ENCODE data around the gene GRIK5.

GRIK5 gene

DNA sequence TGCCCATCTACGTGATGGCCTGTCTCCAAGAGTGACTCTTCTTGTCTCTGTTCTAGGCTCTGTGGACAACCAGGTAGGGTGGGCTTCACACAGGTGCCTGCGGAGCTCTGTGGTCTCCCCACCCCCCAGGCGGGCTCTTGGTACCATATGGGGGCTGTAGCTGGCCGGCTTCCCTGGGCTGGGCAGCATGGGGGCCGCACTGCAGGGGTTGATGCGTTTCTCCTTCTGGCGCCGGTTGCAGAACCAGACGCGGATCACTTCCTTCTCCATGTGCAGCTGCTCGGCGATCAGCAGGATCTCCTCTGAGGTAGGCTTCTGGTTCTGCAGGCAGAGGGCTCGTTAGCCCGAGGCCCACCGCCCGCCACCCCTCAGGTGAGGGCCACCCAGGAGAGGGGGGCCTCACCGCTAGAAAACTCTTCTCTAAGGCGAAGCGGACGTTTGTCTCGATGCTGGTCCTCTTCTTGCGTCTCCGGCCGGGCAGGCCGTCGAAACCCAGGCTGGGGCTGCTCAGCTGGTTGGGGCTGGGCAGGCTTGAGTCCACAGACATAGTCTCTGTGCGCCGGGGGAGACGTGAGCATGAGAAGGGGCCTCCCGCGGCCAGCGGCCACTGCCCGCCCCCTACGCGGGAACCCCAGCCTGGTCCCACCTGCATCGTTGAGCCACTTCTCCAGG is 25.3 kb upstream of the GRIK5 start:
- no peaks in the 10 kb centered on the region for H3K36me3 ChIP-seq
- TF ChIP-seq, protein P1, sequence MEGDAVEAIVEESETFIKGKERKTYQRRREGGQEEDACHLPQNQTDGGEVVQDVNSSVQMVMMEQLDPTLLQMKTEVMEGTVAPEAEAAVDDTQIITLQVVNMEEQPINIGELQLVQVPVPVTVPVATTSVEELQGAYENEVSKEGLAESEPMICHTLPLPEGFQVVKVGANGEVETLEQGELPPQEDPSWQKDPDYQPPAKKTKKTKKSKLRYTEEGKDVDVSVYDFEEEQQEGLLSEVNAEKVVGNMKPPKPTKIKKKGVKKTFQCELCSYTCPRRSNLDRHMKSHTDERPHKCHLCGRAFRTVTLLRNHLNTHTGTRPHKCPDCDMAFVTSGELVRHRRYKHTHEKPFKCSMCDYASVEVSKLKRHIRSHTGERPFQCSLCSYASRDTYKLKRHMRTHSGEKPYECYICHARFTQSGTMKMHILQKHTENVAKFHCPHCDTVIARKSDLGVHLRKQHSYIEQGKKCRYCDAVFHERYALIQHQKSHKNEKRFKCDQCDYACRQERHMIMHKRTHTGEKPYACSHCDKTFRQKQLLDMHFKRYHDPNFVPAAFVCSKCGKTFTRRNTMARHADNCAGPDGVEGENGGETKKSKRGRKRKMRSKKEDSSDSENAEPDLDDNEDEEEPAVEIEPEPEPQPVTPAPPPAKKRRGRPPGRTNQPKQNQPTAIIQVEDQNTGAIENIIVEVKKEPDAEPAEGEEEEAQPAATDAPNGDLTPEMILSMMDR (IDR thresholded peaks at IDR 0.05), result no peak
- no peak overlapping the region for H3K4me3 ChIP-seq (ENCODE audit: low read depth in 1 of 2, low read length in 1 of 2)
- H3K4me1 ChIP-seq (ENCODE audit: control insufficient read depth in 1 of 2, insufficient read depth in 1 of 2, low read depth in 1 of 2, low read length in 1 of 2), result no peaks in the 10 kb centered on the region
- no peak overlapping the region for H3K27ac ChIP-seq
- H3K9me3 ChIP-seq, result no peaks in the 10 kb centered on the region
- H3K27me3 ChIP-seq, result no peaks in the 10 kb centered on the region

DNA sequence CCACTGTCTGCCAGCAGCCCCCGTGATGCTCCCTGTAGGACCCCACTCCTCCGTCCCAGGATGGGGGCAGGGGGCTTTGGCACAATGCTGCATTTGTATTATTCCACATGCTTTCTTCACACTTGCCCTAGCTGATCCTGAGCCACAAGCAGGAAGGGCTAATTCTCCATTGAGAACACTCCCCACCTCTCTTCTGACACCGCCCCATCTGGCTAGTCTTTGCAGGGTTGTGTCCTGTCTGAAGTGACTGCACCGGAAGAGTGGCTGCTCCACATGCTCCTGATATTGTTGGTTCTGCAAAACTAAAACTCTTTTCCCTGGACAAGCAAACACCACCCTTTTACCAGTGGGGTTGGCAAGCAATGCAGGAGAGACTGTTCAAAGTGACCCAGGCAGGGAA is 23.9 kb upstream of the GRIK5 start:
- Histone ChIP-seq H3K4me3 (ENCODE audit: low read depth in 1 of 2, low read length in 1 of 2) (no peak overlapping the region), H3K4me1 (ENCODE audit: control insufficient read depth in 1 of 2, insufficient read depth in 1 of 2, low read depth in 1 of 2, low read length in 1 of 2) (no peaks in the 10 kb centered on the region), H3K36me3 (no peaks in the 10 kb centered on the region), H3K9me3 (no peaks in the 10 kb centered on the region), H3K27me3 (no peaks in the 10 kb centered on the region), H3K27ac (no peak overlapping the region)
- TF ChIP-seq, protein P1 (IDR thresholded peaks at IDR 0.05), result no peak

DNA sequence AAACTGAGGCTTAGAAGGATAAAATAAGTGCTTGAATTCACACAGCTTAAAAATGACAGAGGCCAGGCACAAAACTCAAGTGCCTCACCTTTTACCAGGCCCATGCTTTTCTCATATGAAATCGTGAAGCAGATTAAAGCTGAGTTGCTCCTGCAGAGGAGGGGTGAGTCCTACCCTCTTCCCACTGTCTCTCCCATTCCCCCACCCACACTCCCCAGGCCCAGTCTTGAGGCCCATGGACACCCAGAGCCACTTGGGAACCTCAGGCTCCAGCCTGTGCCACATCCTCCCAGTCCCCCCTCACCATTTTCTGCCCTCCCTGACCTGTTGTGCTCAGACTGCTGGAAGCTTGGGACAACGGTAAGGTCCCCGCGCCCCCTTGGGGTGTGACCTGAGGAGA is 23.5 kb upstream of the GRIK5 start:
- TF ChIP-seq, protein P1 (IDR thresholded peaks at IDR 0.05), result no peak
- no peak overlapping the region for H3K4me3 ChIP-seq (ENCODE audit: low read depth in 1 of 2, low read length in 1 of 2)
- H3K27me3 ChIP-seq, result no peaks in the 10 kb centered on the region
- H3K27ac ChIP-seq, result no peak overlapping the region
- no peaks in the 10 kb centered on the region for H3K9me3 ChIP-seq
- H3K4me1 ChIP-seq (ENCODE audit: control insufficient read depth in 1 of 2, insufficient read depth in 1 of 2, low read depth in 1 of 2, low read length in 1 of 2), result no peaks in the 10 kb centered on the region
- no peaks in the 10 kb centered on the region for H3K36me3 ChIP-seq

GRCh38 chr19:42092350-42092749 is 22.3 kb upstream of the GRIK5 start:
- H3K9me3 ChIP-seq, result no peaks in the 10 kb centered on the region
- no peaks in the 10 kb centered on the region for H3K36me3 ChIP-seq
- no peak overlapping the region for H3K4me3 ChIP-seq (ENCODE audit: low read depth in 1 of 2, low read length in 1 of 2)
- H3K27me3 ChIP-seq, result no peaks in the 10 kb centered on the region
- H3K4me1 ChIP-seq (ENCODE audit: control insufficient read depth in 1 of 2, insufficient read depth in 1 of 2, low read depth in 1 of 2, low read length in 1 of 2), result no peaks in the 10 kb centered on the region
- TF ChIP-seq, protein P1 (IDR thresholded peaks at IDR 0.05), result no peak
- no peak overlapping the region for H3K27ac ChIP-seq

GRCh38 chr19:42091742-42092141 is 21.7 kb upstream of the GRIK5 start:
- Histone ChIP-seq H3K9me3 (no peaks in the 10 kb centered on the region), H3K36me3 (no peaks in the 10 kb centered on the region), H3K4me1 (ENCODE audit: control insufficient read depth in 1 of 2, insufficient read depth in 1 of 2, low read depth in 1 of 2, low read length in 1 of 2) (no peaks in the 10 kb centered on the region), H3K27me3 (no peaks in the 10 kb centered on the region), H3K27ac (no peak overlapping the region), H3K4me3 (ENCODE audit: low read depth in 1 of 2, low read length in 1 of 2) (no peak overlapping the region)
- TF ChIP-seq, protein P1 (IDR thresholded peaks at IDR 0.05), result no peak

Data from neutrophil (primary cell).